Measurements from ENCODE around the gene LTB.
A peak's percentile ranks its signal among the peaks of the same experiment; 100 is the strongest.
"Not testable (repeated sequence)": the region's sequence is repeated elsewhere in the genome, so short reads cannot be mapped to it uniquely, and the experiment has no call there.

LTB gene

DNA sequence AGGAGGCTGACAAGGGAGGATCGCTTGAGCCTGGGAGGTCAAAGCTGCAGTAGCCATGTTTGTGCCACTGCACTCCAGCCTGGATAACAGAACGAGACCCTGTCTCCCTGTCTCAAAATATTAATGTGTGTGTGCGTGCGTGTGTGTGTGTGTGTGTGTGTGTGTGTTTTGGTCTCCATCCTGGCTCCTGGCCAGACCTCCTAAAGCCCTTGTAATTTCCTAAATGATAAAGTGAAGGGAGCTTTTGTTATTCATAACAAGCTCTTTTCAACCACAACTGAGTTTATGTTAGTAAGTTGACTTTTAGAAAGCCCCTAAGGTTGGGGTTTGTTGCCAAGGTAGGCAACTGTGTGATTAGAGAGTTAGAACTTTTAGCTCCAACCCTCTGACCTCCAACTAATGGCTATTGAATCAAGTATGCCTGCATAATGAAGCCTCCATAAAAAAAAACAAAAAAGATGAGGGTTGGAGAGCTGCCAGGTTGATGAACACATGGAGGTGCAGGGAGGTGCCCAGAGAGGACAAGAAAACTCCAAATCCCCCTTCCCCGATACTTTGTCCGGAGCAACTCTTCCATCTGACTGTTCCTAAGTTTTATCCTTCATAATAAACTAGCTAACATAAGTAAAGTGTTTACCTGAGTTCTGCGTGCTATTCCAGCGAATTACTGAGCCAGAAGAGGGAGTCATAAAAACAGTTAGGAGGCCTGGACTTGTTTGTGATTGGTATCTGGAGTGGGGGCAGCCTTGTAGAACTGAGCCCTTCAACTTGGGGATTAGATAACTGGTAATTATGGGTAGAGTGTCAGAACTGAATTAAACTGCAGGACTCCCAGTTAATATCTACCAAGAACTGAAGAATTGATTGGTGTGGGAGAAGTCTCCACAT, 27.5 kb upstream of the LTB start:
- no peak for DNase-seq (ENCODE audit: low spot score)

DNA sequence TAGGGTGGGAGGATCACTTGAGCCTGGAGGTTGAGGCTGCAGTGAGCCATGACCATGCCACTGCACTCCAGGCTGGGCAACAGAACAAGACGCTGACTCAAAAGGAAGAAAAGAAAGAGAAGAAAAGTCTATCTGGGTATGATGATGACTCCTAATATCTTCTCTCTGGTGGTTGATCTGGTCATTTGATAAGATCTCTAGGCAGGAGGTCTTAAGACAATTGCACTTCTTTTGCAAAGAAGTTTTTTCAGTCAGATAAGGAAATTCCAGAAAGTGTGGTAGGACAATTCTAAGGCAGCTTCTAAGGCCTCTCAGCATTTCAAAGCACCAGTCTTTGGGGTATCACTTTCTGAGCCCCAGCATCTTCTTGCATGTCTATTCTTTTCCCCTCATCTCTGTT, 25.1 kb upstream of the LTB start:
- no peak for DNase-seq (ENCODE audit: low spot score)

DNA sequence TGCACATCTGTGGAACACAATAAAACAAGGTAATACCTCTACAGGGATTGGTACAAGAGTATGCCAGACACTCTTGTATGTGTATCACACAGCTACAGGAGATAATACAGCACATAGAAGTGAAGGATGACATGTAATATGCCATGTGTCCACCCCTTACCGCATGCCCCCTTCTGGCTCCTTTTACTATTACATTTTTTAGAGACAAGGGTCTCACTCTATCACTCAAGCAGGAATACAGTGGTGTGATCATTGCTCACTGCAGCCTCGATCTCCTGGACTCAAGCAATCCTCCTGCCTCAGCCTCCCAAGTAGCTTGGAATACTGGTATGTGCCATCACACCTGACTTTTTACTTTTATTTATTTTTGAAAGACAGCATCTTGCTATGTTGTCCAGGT, 14.8 kb upstream of the LTB start:
- peak; percentile 85 for DNase-seq (ENCODE audit: low spot score)

DNA sequence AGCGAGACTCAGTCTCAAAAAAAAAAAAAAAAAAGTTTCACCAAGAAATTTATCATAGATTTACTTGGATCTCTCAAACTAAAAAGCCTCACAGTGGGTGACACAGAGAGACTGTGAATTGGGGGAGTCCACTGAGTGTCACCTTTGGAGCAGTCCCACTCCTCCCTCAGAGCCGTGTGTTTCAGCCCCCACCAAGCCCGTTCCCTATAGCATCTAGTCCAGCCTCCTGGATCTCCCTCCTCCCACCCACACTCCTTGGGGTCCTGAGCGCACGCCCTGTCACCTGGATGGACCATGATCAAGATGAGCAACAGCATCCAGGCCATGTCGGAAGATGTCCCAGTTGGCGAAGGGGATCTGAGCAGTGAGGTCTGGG, 10.2 kb upstream of the LTB start:
- no peak for DNase-seq (ENCODE audit: low spot score)

DNA sequence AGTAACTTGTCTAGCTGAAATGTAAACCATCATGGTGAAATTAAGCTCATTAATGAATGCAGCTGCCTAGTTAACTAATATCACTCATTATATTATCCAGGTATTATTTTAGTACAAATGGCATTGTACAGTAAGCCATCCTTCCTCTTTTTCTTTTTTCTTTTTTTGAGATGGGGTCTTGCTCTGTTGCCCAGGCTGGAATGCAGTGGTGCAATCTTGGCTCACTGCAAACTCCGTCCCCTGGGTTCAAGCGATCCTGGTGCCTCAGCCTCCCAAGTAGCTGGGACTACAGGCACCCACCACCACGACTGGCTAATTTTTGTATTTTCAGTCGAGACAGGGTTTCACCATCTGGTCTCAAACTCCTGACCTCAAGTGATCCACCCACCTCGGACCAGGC, 8.5 kb upstream of the LTB start:
- DNase-seq (ENCODE audit: low spot score), result not testable (repeated sequence)

DNA sequence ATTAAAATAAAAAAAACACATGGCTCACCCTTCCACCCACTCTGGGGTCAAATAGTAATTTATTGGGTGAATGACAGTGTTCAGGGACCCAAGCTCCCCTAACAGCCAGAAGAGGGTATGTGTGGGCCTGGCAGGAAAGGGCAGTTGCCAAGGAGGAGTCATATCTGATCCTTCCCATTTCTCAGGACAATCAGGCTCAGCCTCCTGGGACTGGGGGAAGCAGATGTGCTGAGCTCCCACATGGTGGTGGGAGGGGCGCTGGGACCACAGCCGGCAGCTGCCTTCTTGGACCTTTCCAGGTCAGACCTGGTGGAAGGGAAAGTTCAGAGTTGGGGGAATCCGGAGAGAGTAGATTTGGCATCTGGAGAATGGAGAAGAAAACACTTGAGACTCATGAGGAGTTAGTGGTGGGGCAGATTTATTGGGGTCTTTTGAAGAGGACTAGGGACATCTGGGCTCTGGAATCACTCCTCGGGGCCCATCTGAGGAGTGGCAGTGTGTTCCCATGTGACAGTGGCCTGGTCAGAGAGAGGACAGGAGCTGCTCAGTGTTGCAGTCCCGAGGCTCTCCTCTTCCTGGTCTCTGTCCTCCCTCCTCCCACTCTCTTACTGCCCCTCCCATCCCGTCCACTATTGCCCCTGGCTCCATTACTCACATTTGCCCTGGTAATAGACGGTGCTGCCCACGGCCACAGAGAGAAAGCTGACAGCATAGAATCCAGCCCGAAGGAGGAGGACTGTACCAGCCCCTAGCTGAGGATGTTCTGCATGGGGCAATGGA, 6.8 kb upstream of the LTB start:
- no peak for DNase-seq (ENCODE audit: low spot score)

DNA sequence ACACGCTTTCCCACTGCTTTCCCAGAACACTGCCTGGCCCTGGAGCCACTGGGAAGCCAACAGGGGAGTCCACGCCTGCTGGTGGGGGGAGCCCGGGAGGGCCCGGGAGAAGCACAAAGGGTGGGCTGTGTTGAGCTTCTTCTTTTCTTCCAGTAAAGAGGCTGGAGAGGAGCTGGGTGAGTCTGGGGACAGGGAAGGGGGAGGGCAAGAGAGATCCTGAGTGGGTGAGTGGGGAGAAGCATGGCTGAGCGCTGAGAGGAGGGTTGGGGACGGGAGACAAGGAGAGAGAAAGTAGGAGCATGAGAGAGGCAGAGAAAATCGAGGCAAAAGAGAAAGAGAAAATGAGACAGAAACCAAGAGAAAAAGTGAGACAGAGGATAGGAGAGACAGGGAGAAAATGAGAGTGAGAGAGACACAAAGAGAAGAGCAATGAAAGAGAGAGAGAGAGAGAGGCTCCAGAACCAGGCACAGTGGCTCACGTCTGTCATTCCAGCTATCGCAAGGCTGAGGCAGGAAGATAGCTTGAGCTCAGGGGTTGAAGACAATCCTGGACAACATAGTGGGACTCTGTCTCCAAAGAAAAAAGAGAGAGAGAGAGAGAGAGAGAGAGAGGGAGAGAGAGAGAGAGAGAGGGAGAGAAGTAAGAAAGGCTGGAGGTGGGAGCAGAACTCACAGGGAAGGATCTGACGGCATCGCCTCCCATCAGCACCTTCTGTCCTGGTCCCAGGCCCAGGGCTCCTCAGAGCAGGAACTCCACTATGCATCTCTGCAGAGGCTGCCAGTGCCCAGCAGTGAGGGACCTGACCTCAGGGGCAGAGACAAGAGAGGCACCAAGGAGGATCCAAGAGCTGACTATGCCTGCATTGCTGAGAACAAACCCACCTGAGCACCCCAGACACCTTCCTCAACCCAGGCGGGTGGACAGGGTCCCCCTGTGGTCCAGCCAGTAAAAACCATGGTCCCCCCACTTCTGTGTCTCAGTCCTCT, 5.9 kb upstream of the LTB start:
- no peak for DNase-seq (ENCODE audit: low spot score)

DNA sequence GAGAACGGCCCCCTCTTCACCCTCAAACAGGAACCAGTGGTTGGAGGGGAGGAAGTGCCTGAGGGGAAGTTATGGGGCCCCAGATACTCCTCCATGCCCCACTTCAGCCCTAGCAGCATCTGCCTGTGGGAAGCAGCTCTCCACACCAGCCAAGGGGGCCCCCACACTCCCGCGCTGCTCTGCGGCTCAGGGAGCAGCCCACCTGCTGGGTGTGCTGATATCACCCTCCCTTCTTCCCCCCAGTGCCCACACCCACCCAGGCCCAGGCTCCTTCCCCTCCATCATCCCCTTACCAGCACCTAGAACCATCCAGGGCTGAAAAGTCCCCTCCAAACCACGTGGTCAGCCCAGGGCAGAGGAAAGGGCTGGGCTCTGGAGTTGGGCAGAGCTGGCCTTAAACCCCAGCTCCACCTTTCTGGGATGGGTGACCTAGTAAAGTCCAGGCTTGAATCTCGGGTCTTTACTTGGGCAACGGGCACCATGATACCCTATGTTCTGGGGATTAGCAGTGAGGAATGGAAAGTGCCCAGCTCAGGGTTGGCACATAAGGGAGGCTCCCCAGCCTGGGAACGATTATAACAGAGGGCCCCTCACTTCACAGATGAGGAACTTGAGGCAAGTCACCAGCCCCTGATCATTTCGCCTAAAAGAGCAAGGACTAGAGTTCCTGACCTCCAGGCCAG, 4.5 kb upstream of the LTB start:
- DNase-seq (ENCODE audit: low spot score), result no peak

DNA sequence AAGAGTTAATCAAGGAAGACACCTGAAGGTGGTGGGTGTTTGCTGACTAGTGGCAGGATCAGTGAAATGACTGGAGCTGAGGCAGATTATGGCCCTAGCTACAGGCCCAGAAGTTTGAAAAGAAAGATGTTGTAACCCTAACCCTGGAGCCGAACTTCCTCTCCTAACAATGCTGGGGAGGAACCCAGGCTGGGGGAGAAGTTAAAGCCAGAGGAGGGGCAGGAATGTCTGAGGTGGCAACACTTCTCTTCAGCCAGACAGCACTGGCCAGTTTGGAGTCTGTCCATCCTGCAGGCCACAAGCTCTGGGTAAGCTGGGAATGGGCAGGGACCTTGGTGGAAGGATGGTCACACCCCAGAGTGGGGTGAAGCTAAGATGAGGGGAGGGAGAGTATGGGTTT, 3.8 kb upstream of the LTB start, which contains the start of gene LST1:
Gene LST1, plus strand, starts transcription at position 270 of the 400 bp plus-strand sequence. CDS start 1,023 bp downstream, outside the sequence.
- no peak for DNase-seq (ENCODE audit: low spot score)

DNA sequence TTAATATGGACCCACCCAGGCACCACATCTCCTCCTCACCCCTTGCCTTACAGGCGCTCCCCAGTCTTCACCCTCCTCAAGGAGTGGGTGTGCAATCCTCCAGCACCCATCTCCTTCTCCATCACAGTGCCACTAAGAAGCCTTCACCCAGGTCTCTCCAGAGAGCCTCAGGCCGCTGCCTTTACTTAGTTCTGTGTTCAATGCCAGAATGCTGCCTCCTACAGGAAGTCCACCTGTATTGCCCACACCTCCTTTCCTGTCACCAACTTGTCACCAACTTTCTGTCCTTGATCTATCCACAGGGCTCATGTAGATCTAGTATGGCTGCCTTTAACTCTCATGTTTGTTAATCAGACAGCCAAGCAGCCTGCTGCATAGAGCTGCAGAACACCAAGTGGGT, 3.3 kb upstream of the LTB start:
- peak; percentile 69 for DNase-seq (ENCODE audit: low spot score)

DNA sequence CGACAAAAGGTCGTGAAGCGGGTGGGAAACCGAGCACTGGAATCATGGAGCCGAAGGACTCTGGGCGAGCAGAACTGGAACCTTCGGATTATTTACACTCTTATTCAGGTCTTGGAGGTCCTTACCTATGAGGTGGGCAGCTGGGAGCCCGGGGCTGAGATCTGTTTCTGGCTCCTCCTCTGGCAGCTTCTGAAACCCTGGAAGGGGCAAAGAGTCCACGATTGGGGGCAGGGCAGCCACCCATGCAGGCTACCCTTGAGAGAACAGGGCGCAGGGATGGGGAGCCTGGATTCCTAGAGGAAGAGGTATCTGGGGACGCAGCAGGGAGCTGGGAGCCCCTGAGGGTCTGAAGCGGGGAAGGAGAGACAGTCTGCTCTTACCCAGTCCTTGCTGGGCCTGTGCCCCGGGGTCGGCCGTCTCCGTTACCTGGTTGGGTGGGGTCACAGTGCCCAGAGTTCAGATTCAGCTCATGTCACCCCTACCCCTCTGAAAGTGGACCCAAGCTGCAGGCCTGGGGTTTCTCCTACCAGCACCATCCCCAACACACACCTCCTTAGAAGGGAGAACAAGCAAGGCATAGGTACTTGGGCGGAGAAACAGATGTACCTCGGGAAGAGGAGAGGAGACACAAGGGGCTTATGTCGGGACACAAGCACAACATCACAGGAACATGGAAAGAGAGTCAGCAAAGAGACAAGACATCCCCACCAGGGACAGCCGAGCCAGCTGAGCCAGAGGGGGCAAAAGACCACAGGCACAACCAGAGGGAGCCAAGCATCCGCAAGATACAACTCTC, 592 bp downstream of the LTB start:
- no peak for DNase-seq (ENCODE audit: low spot score)

DNA sequence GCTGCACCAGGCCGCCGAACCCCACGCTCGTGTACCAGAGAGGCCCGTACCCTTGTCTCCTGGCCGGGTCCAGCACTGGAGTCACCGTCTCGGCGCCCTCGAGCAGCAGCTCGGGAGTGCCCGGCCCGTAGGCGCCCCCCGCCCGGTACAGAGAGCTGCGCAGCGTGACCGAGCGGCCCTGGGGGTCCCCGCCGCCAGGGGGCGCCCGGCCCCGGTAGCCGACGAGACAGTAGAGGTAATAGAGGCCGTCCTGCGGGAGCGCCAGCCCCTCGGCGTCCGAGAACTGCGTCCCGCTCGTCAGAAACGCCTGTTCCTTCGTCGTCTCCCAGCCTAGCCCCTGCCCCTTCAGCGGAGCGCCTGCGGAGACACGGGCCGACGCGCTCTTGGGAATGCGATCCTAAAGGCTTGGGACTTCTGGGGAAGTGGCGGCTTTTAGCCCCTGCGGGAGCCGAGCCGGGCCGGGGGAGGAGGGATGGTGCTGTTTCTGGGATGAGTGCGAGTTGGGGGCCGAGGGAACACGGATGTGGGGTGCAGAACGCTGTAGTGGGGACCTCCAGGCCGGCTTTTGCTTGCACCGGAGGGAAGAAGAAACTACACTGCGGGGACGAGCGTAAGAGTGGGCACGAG, 1.3 kb downstream of the LTB start:
- DNase-seq (ENCODE audit: low spot score), result peak; percentile 91

DNA sequence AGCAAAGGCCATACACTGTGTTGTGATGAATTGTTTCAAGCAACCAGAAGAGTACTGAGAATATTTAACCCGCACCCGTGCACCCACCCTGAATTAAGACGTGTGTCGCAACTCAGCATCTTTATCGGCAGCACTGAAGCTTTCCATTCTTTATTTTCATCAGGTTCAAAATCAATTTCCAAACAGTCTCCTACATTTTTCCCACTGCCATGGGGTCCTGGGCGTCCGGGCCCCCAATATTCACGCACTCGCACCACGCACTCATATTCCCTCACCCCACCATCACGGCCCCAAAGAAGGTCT, 1.8 kb downstream of the LTB start:
- DNase-seq (ENCODE audit: low spot score), result no peak

DNA sequence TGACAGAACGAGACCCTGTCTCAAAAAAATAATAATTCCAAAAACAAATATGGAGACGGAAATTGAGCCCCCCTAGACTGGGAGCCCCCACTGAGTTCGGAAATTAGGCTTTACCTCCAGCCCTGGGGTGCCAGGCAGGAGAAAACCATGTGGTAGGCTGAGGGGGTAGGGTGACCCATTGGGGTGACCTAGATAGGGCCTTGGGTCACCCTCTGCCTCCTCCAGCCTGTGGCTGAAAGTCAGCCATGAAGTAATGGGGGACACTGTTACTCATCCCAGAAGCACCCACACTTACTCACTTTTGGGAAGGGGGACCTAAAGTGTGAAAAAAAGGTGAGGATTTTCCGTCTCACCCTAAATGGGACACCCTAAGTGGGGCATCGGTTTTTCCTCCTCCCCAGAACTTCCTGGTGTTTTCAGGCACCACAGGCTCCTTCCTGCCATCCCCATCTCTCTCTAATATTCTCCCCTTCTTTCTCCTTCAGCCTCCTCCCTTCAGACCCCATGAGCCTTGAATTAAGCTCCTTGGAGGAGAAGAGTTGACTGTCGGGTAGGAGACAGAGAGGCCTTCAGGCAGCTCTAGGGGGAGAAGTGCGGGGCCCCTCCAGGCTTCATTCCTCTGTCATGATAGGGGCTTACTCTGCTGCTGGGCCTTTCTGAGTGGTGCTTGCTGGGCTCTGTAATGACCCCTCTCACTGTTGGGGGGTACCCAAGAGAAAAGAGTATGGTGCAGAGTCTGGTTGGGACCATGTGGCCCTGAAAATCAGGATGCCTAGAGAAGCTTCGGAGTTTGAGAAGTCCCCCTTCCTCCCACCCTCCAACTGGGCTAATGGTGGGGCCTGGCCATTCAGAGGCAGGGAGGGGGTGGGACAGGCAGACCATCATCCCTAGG, 2.4 kb downstream of the LTB start:
- no peak for DNase-seq (ENCODE audit: low spot score)

DNA sequence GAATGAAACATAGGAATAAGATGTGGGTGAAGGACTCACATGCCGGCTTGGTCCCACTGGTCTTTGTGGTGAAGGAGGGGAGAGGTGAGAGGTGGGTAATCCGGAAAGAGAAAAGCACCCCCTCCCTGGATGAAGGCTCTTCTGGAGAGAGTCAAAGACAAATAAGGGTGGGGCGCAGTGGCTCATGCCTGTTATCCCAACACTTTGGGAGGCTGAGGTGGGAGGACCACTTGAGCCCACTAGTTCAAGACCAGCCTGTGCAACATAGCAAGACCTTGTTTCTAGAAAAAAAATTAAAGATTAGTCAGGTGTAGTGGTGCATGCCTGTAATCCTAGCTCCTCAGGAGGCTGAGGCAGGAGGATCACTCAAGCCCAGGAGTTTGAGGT, 3.1 kb downstream of the LTB start:
- DNase-seq (ENCODE audit: low spot score), result no peak

DNA sequence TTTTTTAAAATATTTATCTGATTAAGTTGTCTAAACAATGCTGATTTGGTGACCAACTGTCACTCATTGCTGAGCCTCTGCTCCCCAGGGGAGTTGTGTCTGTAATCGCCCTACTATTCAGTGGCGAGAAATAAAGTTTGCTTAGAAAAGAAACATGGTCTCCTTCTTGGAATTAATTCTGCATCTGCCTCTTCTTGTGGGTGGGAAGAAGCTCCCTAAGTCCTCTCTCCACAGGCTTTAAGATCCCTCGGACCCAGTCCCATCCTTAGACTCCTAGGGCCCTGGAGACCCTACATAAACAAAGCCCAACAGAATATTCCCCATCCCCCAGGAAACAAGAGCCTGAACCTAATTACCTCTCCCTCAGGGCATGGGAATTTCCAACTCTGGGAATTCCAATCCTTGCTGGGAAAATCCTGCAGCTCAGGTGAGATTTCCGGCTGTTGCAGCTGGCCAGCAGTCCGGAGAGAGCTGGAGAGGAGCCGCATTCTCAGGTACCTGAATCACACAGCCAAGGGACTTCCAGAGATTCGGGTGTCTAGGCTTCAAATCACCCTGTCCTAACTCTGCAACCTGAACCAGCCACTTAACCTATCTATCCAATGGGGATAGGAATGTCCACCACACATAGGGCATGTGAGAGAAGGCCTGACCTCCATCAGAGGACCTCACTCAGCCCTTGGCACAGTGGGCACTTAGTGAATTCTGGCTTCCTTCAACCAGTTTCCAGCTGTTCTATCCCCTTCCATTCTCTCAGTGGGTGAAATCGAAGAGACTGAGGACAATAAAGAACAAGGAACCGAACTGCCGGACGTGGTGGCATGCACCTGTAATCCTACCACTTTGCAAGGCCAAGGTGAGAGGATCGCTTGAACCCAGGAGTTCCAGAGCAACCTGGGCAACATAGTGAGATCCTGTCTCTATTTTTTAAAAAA, 3.8 kb downstream of the LTB start:
- no peak for DNase-seq (ENCODE audit: low spot score)

DNA sequence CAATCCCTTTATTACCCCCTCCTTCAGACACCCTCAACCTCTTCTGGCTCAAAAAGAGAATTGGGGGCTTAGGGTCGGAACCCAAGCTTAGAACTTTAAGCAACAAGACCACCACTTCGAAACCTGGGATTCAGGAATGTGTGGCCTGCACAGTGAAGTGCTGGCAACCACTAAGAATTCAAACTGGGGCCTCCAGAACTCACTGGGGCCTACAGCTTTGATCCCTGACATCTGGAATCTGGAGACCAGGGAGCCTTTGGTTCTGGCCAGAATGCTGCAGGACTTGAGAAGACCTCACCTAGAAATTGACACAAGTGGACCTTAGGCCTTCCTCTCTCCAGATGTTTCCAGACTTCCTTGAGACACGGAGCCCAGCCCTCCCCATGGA, 4.7 kb downstream of the LTB start:
- no peak for DNase-seq (ENCODE audit: low spot score)

DNA sequence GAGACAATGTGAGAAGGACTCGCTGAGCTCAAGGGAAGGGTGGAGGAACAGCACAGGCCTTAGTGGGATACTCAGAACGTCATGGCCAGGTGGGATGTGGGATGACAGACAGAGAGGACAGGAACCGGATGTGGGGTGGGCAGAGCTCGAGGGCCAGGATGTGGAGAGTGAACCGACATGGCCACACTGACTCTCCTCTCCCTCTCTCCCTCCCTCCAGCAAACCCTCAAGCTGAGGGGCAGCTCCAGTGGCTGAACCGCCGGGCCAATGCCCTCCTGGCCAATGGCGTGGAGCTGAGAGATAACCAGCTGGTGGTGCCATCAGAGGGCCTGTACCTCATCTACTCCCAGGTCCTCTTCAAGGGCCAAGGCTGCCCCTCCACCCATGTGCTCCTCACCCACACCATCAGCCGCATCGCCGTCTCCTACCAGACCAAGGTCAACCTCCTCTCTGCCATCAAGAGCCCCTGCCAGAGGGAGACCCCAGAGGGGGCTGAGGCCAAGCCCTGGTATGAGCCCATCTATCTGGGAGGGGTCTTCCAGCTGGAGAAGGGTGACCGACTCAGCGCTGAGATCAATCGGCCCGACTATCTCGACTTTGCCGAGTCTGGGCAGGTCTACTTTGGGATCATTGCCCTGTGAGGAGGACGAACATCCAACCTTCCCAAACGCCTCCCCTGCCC, 5.2 kb downstream of the LTB start:
- DNase-seq (ENCODE audit: low spot score), result peak; percentile 49

All from CD4-positive, alpha-beta T cell treated with Interleukin-15 for 4 hours (primary cell).